LNCAP (cell line): ENCODE results near the gene RPL37A.

Experiments
- TF ChIP-seq, protein P1 (sequence below): fragments of 450-650 bp; IDR thresholded peaks from 2 replicates; pipeline ENCODE4 v1.5.1; 2017; ENCODE audit warnings: mild to moderate bottlenecking

The RPL37A gene

DNA sequence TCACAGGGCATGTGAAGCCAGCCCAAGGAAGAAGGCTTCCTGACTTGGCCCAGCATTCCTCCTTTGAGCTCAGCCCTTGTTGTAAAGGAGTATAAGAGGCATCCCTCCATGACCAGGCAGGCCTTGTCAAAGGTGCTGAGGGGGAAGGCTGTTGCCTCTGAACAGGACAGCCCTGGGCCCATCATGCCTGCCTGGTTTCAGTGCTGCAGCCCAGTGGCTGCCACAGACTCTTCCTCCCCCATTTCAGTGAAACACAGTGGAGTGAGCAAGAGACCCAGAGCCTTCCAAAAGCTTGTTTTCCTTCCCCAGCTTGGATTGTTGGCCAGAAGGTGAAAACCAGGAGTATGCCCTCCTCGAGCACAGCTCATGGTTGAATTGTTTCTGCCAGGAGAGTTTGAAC is 19.9 kb upstream of the RPL37A start:
- TF ChIP-seq, protein P1, sequence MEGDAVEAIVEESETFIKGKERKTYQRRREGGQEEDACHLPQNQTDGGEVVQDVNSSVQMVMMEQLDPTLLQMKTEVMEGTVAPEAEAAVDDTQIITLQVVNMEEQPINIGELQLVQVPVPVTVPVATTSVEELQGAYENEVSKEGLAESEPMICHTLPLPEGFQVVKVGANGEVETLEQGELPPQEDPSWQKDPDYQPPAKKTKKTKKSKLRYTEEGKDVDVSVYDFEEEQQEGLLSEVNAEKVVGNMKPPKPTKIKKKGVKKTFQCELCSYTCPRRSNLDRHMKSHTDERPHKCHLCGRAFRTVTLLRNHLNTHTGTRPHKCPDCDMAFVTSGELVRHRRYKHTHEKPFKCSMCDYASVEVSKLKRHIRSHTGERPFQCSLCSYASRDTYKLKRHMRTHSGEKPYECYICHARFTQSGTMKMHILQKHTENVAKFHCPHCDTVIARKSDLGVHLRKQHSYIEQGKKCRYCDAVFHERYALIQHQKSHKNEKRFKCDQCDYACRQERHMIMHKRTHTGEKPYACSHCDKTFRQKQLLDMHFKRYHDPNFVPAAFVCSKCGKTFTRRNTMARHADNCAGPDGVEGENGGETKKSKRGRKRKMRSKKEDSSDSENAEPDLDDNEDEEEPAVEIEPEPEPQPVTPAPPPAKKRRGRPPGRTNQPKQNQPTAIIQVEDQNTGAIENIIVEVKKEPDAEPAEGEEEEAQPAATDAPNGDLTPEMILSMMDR: no peak

DNA sequence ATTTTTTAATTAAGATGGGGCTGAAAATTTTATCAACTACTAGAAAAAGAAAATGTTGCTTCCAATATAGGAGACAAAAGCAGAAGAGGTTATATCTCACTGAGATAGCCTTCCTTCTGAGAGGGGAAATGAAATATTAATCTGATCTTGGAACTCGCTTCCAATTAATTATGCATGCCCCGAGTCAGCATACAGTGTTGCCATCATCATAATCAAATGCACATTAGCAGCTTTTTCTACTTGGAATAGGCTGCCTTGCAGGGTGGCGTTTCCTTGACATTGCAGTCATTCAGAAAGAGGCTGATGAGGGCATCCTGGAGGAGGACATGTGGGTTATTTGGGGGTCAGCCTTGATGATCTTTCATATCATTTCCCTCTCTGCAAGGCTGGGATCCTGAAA is 18.4 kb upstream of the RPL37A start:
- TF ChIP-seq, protein P1: no peak

GRCh38 chr2:216482640-216483039 is 16.0 kb upstream of the RPL37A start:
- TF ChIP-seq, protein P1: no peak

GRCh38 chr2:216485237-216485636 is 13.4 kb upstream of the RPL37A start:
- TF ChIP-seq, protein P1: no peak

GRCh38 chr2:216485745-216486144 is 12.9 kb upstream of the RPL37A start:
- TF ChIP-seq, protein P1: no peak

DNA sequence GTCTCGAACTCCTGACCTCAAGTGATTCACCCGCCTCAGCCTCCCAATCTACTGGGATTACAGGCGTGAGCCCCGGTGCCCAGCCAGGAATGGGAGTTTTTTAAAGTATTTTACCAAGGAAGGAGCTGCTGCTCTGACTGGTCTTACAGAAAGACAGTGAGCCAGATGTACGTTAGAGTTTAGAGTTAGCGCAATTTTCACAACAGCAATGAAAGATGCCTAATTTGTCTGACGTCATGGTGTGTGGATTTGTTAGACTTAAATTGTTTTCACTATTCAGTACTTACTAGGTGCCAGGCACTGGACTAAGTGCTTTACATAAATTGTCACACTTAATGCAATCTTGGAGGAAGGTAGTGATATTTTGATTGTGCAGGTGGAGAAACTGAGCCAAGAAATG is 12.4 kb upstream of the RPL37A start:
- TF ChIP-seq, protein P1: no peak

- TF ChIP-seq, protein P1: no peak
Measured at GRCh38 chr2:216486708-216487107, 11.9 kb upstream of the RPL37A start.

DNA sequence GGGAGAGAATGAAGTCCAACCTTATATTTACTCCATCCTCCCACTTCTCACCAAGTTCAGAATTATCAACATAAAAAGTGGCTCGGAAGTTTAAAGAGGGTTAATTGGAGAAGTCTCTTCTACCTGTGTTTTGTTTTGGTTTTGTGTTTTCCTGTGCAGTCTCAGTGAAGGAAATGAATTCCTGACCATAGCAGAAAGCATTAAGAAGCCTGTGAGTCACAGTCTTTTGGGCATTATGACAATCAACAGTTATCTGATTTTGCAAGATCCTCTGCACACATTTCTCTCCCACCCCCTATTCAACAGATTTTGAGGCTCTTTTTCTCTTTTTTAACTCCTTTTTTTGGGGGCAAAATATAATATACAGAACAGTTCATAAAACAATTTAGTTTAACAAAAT is 8.6 kb upstream of the RPL37A start:
- TF ChIP-seq, protein P1: no peak
